NCI-H524 treated with DMSO at 0.1 percent for 48 hours (cell line): ENCODE data around the gene IGDCC3.
"Not testable (repeated sequence)": the region's sequence is repeated elsewhere in the genome, so short reads cannot be mapped to it uniquely, and the experiment has no call there.

Source experiments
- DNase-seq: peaks from one replicate; lab custom pipeline; 2025; lab: John Stamatoyannopoulos, UW

The IGDCC3 gene

DNA sequence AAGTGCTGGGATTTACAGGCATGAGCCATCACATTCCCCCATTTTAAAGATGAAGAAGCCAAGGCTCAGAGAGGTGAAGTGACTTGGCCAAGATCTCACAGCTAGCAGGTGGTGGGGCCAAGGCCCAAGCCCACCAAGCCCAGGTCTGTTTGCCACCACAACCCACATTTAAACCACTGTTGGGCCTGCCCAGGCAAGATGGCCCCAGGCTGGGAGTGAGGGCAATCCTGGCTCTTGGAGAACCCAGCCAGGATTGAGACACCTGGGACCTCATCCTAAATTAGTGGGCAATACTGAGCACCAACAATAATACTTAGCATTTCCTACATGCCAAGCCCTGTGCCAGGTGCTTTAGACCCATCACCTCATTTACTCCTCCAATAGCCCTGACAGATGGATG, 6.9 kb downstream of the IGDCC3 start:
- DNase-seq, result no peak

DNA sequence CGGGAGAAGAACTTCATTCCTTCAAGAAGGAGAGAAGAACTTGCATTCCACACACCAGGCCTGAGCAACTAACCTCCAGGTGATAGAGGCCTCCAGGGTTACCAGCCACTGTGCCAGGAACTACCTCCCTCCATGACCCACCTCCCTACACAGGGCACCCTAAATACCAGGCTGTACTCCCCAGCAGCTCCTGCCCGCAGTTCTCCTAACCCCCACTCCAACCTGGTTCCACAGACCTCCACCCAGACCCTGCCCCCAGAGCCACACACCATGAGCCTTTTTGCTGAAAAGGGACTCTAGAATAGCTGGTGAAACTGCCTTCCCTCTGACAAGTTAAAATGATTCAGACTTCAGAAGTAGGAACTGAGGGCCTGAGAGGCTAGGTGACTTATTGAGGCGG, 8.2 kb downstream of the IGDCC3 start:
- DNase-seq, result no peak

DNA sequence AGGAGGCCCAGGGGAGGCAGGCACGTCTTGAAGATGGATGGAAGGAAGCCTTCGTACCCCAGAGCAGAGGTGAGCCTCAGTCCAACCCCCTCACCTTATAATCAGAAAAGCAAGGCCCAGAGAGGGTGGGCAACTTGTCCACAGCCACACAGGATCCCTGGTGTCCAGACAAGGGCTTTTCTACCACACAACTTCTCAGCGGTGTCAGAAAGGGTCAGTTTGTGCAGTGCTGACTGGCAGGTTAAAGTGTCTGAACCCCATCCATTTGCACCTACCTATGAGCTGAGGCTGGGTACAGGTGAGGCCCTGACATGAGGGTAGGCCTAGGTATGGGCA, 8.6 kb downstream of the IGDCC3 start:
- no peak for DNase-seq

DNA sequence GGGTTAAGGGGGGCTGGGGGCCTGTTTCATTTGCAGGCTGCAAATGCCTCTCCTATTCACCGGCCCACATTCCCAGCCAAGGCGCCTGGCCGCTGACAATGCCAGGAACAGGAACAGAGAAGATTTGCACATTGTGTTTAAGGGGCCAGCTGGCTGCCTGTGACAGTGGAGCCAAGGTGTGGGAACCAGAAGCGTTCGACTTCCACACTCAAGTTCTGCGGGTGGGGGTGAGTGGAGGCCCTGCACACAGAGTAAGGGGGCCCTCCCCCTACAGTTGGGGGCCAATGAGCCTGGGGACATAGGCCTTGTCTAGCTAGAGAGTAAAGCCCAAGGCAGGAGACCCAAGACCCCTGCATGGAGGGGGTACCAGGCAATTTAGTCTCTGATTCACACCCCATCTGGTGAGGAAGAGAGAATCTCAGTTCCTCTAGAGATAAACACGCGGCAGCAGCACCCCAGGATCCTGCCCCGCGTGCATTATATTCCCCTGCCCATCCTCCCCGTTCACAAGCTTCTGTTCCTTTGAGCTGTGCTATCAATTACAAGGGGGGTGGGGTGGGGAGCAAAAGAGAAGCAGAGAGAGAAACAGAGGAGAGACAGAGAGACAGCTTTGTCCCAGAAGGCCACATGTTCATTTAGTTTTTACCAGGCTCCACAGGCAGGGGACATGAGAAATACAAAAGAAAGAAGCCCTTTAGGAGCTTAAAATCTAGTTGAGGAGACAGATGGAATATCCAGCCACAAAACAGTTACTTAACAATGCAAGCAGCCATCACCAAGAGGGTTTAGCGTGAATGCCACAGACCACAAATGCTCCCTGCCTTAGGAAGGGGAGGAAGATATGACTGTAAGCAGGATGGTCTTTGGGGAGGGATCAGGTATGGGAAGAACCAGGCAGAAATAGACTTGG, 9.2 kb downstream of the IGDCC3 start:
- DNase-seq, result peak; percentile 40

DNA sequence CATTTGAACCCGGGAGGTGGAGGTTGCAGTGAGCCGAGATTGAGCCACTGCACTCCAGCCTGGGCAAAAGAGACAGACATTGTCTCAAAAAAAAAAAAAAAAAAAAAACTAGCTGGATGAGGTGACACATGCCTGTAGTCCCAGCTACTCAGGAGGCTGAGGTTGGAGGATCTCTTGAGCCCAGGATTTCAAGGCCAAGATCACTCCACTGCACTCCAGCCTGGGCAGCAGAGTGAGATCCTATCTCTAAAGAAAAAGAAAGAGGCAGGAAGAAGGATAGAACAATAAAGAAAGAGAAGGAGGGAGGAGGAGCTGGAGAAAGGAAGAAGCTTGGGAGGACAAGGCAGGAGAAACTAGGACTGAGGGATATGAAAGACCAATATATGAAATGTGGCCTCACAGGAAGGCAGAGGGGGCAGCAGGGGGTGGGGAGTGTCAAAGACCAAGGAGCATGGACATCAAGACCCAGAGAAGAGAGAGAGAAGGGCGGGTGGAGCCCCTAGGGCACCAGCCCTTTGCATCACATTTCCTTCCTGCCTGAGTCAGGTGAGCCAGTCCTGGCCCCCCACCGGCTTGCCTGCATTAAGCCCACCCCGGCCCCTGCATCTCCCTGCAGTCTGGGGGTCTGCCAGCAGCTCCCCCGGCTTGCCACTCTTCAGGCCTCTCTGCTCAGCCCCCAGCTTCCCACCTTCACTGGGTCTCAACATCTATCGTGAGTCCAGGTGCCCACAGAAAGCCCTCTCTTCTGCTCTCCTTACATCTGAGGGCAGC, 11.5 kb downstream of the IGDCC3 start:
- no peak for DNase-seq

DNA sequence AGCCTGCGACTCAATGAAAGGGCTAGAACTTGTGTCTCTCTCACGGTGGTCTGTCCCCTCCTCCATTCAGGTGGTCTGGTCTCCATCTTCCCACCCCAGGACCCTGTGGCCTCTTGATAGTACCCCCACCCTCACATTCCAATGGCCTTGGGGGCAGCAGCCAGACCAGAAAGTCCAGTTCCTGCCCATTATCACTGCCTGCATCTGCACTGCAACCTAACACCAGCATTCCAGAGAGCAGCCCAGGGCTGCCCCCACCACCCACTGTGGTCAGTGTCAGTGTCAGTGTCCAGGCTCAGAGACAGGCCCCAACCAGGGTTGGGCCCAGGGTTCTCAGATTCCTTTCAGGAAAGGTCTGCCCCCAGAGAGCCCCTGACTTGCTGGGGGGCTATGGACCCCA, 12.6 kb downstream of the IGDCC3 start:
- no peak for DNase-seq

DNA sequence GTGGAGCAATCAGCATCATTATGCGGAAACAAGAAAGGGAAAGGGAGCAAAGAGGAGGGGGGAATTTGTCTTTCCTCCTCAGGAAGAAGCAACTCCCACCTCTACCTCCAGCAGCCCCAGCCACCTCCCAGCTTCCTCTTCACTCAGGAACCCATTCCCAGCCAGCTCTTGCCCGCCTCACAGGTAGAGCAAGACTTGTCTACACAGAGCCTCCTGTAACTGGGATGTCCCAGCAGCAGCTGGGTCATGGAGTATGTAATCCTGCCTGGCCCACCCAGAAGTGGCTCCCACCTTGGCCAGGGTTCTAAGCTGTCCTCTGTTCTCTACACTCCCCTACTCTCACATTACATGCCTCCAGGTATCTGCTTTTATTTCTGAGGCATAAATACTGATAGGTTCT, 14.0 kb downstream of the IGDCC3 start:
- no peak for DNase-seq

DNA sequence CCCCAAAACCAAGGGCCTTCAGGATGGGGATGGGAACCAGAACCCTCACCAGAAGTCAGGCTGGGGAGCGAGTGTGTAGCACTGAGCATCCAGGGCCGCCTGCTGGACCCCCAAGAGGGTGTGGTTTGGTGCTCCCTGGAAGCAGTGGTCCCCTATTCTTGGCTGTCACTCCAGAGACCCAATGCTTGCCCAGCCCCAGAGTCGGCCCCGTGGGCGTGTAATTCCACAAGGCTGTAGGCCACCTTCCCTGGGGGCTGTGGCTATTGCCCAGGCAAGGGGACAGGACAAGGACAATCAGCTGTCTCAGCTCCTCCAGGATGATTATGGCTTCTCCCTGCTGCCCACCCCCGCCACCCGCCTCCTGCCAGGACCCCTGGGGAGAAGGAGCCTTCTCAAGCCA, 14.5 kb downstream of the IGDCC3 start:
- no peak for DNase-seq

DNA sequence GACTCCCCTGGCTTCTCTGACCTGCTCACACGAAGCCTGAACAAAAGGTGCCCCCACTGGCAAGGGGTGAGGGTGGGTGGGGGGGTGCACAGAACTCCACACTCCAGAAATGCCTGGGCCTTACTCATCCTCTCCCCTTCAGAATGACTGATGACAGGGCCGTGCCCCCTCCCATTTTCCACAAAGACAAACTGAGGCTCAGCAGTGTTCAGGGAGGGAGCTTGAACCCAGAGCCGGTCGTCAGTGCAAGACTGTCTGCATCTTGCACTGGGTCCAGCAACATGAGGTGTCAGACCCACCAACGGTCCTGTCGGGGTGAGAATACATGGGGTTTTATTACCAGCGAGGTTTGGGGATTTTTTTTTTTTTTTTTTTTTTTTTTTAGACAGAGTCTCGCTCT, 15.3 kb downstream of the IGDCC3 start:
- no peak for DNase-seq

DNA sequence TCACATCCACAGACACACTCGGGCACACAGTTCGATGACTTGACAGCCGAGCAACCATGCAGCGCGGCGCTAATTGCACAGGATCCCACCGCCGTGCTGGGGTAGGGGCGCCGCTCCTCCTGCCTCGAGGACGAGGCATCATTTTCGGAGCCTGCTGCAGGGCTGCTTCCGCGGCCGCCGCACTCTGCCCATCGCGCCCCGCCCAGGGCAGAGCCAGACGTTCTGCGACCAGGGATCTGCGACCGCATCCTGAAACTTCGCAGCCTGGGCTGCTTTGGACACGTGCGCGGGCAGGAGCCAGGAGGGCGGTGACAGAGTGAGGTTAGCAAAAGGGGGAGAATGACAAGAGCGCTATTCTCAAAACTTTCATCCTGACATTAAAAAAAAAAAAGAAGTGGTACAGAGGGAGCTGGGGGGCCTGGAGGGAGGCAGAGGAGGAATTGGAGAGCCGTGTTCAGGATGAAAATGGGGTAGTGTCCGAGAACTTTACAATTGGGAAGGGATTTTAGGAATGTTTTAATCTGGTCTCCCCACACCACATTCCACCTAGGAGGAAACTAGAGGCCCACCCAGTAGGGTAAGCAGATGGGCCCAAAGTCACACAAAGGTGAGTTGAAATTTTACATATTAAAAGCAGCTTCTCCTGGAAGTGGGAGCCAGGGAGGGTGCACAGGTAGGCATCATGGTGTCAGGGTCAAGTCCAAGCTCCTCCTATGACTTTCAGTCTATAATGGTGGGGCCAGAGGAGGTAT, 15.9 kb downstream of the IGDCC3 start:
- no peak for DNase-seq

DNA sequence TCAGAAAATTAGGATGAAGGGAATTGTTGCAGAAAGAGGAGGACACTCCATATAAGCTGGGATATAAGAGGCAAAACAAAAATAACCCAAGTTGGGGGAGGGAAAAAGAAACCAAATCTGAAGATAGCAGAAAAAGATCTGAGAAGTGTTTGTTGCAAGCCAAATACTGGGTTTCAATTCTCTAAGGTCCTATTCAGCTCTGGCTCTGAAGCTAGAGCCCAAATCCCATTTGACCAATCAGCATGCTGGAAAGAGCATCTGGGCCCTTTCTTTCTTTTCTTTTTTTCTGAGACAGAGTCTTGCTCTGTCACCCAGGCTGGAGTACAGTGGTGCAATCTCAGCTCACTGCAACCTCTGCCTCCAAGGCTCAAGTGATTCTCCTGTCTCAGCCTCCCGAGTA, 17.3 kb downstream of the IGDCC3 start:
- no peak for DNase-seq

DNA sequence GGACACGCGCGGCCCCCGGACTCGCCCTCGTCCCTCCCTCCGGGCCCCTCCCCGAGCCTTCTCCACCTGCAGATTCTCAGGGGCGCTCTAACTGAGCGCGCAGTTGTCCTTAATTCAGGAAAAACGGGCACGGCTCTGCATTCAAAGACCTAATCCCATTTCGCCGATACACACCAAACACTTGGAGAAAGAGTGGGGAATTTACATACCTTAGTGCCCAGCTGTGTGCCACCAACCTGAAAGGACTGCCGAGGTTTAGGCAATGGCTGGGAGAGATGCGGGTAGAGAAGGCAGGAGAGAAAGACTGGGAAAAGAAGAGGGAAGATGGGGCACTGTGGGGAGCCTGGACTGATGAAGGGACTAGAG, 21.8 kb downstream of the IGDCC3 start:
- no peak for DNase-seq

DNA sequence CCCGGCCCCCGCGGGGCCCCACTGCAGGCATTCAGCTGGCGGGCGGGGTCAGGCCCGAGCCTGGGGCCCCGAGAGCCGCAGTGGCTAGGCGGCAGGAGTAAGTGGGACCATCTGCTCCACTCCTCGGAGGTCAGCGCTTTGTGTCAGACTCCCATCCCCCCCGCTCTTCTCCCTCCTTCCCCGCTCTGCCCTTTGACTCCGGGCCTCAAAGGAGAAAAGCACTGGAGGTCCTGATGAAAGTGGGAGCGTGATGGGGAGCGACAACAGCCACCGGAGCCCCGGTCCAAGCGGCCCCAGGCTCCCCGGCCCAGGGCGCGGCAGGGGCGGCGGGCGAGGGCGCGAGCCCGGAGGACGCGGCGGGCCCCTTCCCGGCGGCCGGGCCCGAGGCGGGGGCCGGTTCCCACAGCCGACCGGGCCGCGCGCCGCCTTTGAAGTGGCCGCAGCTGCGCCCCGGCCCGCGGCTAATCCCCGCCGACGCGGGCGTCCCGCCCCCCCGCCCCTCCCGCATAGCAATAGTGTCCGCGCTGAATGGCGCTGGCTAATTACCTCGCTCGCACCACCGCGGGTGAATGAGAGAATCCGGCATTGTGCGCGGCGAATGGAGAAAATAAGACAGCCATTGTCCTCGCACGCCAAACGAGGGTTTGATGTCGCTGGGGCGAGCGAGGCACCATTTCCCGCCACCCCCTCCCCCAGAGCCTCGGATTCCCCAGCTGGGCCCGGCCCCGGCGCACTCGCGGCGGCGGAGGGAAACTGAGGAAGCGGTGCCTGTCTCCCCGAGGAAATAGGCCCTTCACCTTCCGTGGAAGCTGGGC, 22.4 kb downstream of the IGDCC3 start:
- DNase-seq, result peak; percentile 55

DNA sequence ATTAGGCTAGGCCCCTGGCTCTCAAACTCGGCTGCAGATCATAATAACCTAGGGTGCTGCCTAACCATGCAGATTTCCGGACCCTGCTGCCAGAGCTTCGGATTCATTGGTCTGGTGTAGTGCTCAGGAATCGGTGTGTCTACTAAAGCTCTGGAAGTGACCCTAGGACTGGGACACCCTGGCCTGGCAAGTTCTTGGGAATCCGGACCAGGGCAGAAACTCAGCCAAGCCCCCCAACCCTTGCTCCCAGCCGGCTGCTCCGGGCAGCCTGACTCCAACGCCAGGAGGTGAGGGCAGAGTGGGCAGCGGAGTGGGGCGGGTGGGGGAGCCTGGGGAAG, 23.0 kb downstream of the IGDCC3 start:
- no peak for DNase-seq

DNA sequence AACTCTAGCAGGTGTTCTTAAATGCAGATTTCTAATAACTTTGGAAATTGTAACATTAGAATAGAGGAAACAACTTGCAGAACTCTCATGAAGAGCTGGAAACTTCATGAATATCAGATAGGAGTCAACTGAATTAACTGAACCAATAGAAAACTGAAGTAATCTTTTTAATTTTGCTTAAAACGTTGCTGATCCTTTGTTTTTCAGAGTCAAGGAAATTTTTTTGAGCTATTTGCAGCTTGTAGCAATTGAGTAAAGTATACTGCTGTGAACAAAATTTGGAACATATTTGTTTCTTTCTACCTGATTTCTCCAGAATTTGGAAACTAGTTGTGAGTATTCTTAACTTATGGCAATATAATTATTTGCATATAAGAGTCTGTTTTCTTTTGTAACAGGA, 25.8 kb downstream of the IGDCC3 start:
- not testable (repeated sequence) for DNase-seq

DNA sequence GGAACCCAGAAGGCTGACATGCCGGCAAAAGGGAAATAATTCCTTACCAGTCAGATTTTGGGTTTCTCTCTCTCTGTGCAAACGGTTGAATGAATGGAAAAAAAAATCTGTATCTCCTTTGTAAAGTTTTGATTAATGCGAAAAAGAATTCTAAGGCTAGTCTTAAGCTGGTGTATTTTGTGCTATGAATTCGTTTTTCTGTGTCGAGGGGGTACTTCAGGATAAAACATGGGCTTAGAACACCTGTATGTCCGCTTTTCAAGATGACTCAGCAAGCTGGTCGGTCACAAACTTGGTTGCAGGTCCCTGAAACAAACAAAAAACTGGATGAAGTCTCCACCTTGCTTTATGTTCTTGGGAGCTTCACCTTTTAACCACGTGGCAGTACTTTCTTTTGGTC, 28.5 kb downstream of the IGDCC3 start:
- DNase-seq, result no peak

DNA sequence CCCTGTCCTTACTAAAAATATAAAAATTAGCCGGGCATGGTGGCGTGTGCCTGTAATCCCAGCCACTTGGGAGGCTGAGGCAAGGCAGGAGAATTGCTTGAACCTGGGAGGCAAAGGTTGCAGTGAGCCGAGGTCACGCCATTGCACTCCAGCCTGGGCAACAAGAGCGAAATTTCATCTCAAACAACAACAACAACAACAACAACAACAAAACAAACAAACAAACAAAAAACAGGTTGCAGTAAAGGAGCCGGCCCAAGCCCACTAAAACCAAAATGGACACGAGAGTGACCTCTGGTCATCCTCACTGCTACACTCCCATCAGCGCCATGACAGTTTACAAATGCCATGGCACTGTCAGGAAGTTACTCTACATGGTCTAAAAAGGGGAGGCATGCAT, 30.0 kb downstream of the IGDCC3 start:
- DNase-seq, result not testable (repeated sequence)

DNA sequence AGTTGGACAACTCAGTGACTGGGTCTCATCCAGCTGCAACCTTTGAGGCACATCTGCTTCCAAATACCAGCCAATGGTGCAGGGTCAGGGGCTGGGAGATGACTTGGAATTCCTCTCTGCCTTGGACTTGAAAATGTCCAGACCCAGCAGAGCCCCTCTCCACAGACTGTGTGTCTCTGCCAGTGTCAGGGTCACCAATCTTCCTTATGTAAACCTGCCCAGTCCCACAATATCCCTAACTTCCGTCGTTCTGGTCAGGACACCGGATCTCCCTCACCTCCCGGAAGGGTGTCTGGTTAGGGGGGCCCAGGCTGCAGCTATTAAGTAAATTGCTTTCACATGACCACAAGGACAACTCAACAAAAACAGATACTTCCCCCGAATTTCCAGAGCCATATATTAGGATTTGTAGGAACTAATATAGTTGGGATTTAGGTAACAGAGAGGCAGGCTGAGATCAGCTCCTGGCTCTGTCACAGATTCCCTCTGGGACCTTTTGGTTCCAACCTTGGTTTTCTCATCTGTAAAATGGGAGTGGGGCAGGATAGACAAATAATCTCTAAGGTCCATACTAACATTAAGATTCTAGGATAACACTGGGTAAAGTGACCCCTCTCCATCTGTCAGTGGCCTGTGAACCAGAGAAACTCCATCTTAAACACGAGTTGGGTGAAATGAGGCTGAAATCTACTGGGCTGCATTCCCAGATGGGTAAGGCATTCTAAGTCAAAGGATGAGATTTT, 30.8 kb downstream of the IGDCC3 start:
- no peak for DNase-seq

DNA sequence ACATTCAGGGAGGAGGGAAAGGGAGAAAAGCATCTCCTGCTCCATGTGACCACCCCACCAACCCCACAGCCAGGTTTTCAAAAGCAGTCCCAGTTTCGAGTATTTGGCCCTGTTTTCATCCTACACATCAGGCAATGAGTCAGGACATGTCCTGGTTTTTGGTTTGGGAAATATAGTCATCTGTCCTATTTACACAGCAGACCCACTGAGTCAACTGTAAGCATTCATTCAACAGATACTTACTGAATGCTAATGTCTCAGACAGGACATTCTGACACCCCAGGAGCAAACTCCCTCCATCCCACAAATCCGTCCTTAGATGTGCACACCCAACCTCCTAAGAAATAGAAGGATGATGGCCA, 32.9 kb downstream of the IGDCC3 start:
- DNase-seq, result no peak

DNA sequence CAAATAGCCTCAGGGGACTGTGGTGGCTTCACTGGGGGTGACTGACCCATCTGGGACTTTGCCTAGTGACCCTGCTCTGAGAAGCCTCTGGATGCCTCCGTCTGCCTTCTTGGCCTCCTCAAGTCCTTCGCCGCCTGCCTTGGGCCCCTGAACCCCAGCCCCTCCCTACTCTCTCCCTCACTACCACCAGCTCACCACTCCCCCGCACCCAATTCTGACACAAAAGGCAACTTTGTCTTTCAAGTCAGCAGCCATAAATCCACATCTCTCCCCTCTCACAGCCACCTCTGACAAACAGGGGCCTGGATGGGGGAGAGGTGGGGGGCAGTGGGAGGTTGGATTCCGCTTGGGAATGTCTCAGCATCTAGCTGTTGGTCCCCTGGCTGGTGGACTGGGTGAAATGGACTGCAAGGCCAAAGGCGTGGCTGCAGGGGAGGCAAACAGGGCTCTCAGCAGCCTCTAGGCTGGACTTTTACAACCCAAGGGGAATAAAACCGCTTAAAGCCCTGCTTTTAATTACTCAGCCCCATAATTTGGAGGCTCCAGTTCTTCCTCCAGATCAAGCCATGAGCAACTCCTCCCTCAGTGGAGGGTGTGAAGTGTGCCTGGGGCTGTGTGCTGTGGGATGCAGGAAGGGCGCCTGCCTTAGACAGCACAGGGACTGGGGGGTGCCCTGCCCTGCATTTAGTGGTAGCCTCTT, 33.4 kb downstream of the IGDCC3 start:
- DNase-seq, result no peak
